Erythroblast (primary cell): ENCODE measurements around the gene NUCKS1.

Experiments
- GATA1 ChIP-seq: IDR thresholded peaks from 2 replicates; pipeline ENCODE4 v1.6.1; 2011; ENCODE audit warnings: low read depth, mild to moderate bottlenecking, control low read depth, low read length, moderate library complexity
- POLR2A ChIP-seq: IDR thresholded peaks from 2 replicates; pipeline ENCODE4 v1.6.1; 2011; ENCODE audit warnings: mild to moderate bottlenecking, low read length

- TF ChIP-seq POLR2A (no peak), GATA1 (no peak)
Measured at GRCh38 chr1:205748403-205749233, 1.4 kb downstream of the NUCKS1 start.
